Upper lobe of right lung (tissue), 1 donor: ENCODE results near the gene SLC12A7. TPM values are rescaled to one million over a fixed set of nuclear protein-coding genes. Genes with fewer than 3 reads are reported as not detected.

Source experiments
- ATAC-seq: fragments of 200-7000 bp; cut with Tn5 transposase; one replicate; pipeline ENCODE4 v1.9.1; 2020; ENCODE audit warnings: mild to moderate bottlenecking, moderate library complexity
- DNase-seq: peaks from one replicate; pipeline ENCODE4 v3.0.0-alpha.2; 2020
- H3K27ac ChIP-seq: fragments of 200-600 bp; one replicate; pipeline ENCODE4 v1.8.0; 2022
- H3K27me3 ChIP-seq: fragments of 200-600 bp; one replicate; pipeline ENCODE4 v1.8.0; 2022; ENCODE audit warnings: mild to moderate bottlenecking
- H3K36me3 ChIP-seq: fragments of 200-600 bp; one replicate; pipeline ENCODE4 v1.8.0; 2022
- H3K4me1 ChIP-seq: fragments of 200-600 bp; one replicate; pipeline ENCODE4 v1.8.0; 2022
- H3K4me3 ChIP-seq: fragments of 200-600 bp; one replicate; pipeline ENCODE4 v1.8.0; 2022; ENCODE audit warnings: mild to moderate bottlenecking
- H3K9me3 ChIP-seq: fragments of 200-600 bp; one replicate; pipeline ENCODE4 v1.8.0; 2022
- CTCF ChIP-seq: fragments of 200-600 bp; IDR thresholded peaks from one replicate; pipeline ENCODE4 v1.8.0; 2022; ENCODE audit warnings: antibody characterized with exemption
- intact Hi-C: fragments of 100-400 bp; cut with DNase I; formaldehyde crosslinking; loops from one replicate; pipeline ENCODE4 v1.11.0; 2022
- total RNA-seq: library from RNA; stranded (reverse); fragmentation: NEBNext Ultra II Directional; extraction: Animal tissue kit (Norgen Biotek cat#: 25700); gene quantifications from one replicate; pipeline ENCODE4 v1.2.1, GENCODE V29; 2021
- donor health status: DM: no; HTN: yes; CAD: no; lungs with severe emphysema.

SLC12A7 gene
- total RNA-seq, 1 donor from 2014 or later, result 49.6 TPM

- TF ChIP-seq CTCF, result no peak
- Histone ChIP-seq H3K4me3 (no peak overlapping the region), H3K4me1 (peaks cover 6% of the 10 kb centered on the region), H3K36me3 (no peaks in the 10 kb centered on the region), H3K27ac (no peak overlapping the region), H3K9me3 (no peaks in the 10 kb centered on the region), H3K27me3 (no peaks in the 10 kb centered on the region)
- no peak for ATAC-seq
- intact Hi-C loops, result no loop called here
- no peak for DNase-seq
These were observed 4.4 kb upstream of the SLC12A7 start for GRCh38 chr5:1116109-1116740.

GRCh38 chr5:1115123-1115815 is 3.4 kb upstream of the SLC12A7 start:
- no peak overlapping the region for H3K4me3 ChIP-seq
- TF ChIP-seq CTCF, result no peak
- peaks cover 13% of the 10 kb centered on the region for H3K4me1 ChIP-seq
- DNase-seq (no peak), ATAC-seq (no peak)
- intact Hi-C loops, result no loop called here
- H3K27ac ChIP-seq, result no peak overlapping the region
- no peaks in the 10 kb centered on the region for H3K9me3 ChIP-seq
- H3K36me3 ChIP-seq, result no peaks in the 10 kb centered on the region
- no peaks in the 10 kb centered on the region for H3K27me3 ChIP-seq

GRCh38 chr5:1113805-1114586 is 2.1 kb upstream of the SLC12A7 start:
- DNase-seq, result no peak

GRCh38 chr5:1113332-1113690 is 1.4 kb upstream of the SLC12A7 start:
- TF ChIP-seq CTCF, result no peak
- DNase-seq (no peak), ATAC-seq (no peak)
- no peaks in the 10 kb centered on the region for H3K27me3 ChIP-seq
- H3K9me3 ChIP-seq, result no peaks in the 10 kb centered on the region
- H3K4me1 ChIP-seq, result peaks cover 21% of the 10 kb centered on the region
- H3K27ac ChIP-seq, result no peak overlapping the region
- intact Hi-C loops, result no loop called here
- H3K4me3 ChIP-seq, result no peak overlapping the region
- H3K36me3 ChIP-seq, result no peaks in the 10 kb centered on the region

More at GRCh38 chr5:1113805-1114586, 2.1 kb upstream of the SLC12A7 start:
- Histone ChIP-seq H3K4me1 (peaks cover 23% of the 10 kb centered on the region), H3K36me3 (no peaks in the 10 kb centered on the region), H3K9me3 (no peaks in the 10 kb centered on the region), H3K27ac (no peak overlapping the region), H3K27me3 (no peaks in the 10 kb centered on the region), H3K4me3 (no peak overlapping the region)
- ATAC-seq, result no peak
- intact Hi-C loops, result no loop called here
- TF ChIP-seq CTCF, result no peak

GRCh38 chr5:1112596-1113331 is 901 bp upstream of the SLC12A7 start:
- no peak for ATAC-seq
- peaks cover 21% of the 10 kb centered on the region for H3K4me1 ChIP-seq
- no peaks in the 10 kb centered on the region for H3K9me3 ChIP-seq
- no peaks in the 10 kb centered on the region for H3K27me3 ChIP-seq
- TF ChIP-seq CTCF, result no peak
- H3K4me3 ChIP-seq, result no peak overlapping the region
- no peak overlapping the region for H3K27ac ChIP-seq
- no peak for DNase-seq
- intact Hi-C loops, result no loop called here
- H3K36me3 ChIP-seq, result no peaks in the 10 kb centered on the region
